ENCODE measurements around the gene SLC20A1.

DNA sequence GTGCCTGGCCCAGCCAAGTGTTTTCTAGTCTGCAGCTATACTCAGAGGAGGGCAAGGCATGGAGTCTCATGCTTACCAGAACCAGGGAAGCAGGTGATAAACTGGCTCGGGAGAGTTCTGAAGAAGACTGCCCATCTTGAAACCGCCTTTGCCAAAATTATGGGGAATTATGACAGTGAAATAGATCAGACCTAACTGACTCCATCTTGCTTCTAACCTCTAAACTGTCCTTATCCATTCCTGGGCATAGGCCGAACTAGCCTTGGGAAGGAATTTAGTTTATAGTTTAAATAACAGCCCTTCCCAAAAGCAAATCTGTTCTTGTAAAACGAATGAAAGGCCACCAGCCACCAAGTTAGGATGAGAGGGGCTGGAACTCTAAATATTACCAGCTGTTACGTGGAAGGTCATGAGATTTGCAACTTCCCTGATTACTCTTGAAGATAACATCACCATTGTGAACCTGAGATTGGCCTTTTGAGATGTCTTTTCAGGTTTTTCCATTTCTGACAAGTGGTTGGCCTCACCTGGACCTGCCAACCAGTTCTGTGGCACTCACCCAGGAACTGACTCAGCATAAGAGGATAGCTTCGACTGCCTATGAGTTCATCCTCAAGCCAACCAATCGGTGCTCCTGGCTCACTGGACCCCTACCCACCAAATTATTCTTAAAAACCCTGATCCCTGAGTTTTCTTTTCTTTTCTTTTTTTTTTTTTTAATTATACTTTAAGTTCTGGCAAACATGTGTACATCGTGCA, 37.9 kb upstream of the SLC20A1 start:
- TF ChIP-seq POLR2A (IDR thresholded peaks at IDR 0.05; ENCODE audit: low read depth, low read length) = no peak
- no peak for TF ChIP-seq POLR2AphosphoS5 (IDR thresholded peaks at IDR 0.05; ENCODE audit: low read depth, low read length)
- TF ChIP-seq TAF1 (IDR thresholded peaks at IDR 0.05; ENCODE audit: low read depth, low read length) = no peak

Data from GM12891 (cell line).